ENCODE results near the gene ASTN2.

GRCh38 chr9:116712781-116713180 lies 702.1 kb downstream of the ASTN2 start:
- TF ChIP-seq CTCF (IDR thresholded peaks at IDR 0.05) (no peak), POLR2A (IDR thresholded peaks at IDR 0.05) (no peak)

All from Peyer's patch (tissue), 4 donors.